HEK293 (cell line): ENCODE results near the gene AIFM3.
A peak's percentile ranks its signal among the peaks of the same experiment; 100 is the strongest.

Experiments
- CTCF ChIA-PET: fragments of 350-600 bp; formaldehyde crosslinking; extraction: SDS; loops from one replicate; lab custom pipeline; 2021; ENCODE audit warnings: antibody characterized with exemption; lab: Yijun Ruan, JAX
- POLR2A ChIA-PET: fragments of 300-600 bp; formaldehyde crosslinking; extraction: SDS; loops from one replicate; lab custom pipeline; 2020; ENCODE audit warnings: antibody characterized with exemption, inconsistent platforms; lab: Yijun Ruan, JAX
- H3K27ac ChIP-seq: fragments of 200-500 bp; sonication (Bioruptor generic); 2 replicates; pipeline ENCODE4 v1.5.1; 2014; ENCODE audit warnings: low read depth, low read length, control low read depth, inconsistent platforms; ENCODE audit errors: extremely low read depth
- H3K36me3 ChIP-seq, 2 experiments: fragments of 200-500 bp in 1 of 2; sonication (Bioruptor generic) in 1 of 2; 1 replicate in 1 of 2; 2 replicates in 1 of 2; pipeline ENCODE4 v1.5.1; 2014 to 2017; ENCODE audit warnings: inconsistent platforms in 2 of 2, low read length in 2 of 2; ENCODE audit not compliant: control insufficient read depth in 2 of 2, insufficient read depth in 1 of 2
- H3K4me1 ChIP-seq: fragments of 200-500 bp; sonication (Bioruptor generic); 2 replicates; pipeline ENCODE4 v1.5.1; 2014; ENCODE audit warnings: mild to moderate bottlenecking, low read length, inconsistent platforms; ENCODE audit not compliant: control insufficient read depth, insufficient read depth
- H3K4me3 ChIP-seq: 2 replicates; pipeline ENCODE4 v1.5.1; 2011; ENCODE audit warnings: low read depth, mild to moderate bottlenecking, control low read depth, low read length, moderate library complexity
- H3K9me3 ChIP-seq: fragments of 200-500 bp; sonication (Bioruptor generic); 2 replicates; pipeline ENCODE4 v1.5.1; 2014; ENCODE audit warnings: low read depth, low read length, inconsistent platforms; ENCODE audit not compliant: control insufficient read depth, insufficient read depth
- HOXC10 ChIP-seq: sonication (generic); formaldehyde crosslinking; IDR thresholded peaks from 2 replicates; pipeline ENCODE4 v1.8.1; 2023; ENCODE audit warnings: mild to moderate bottlenecking, missing genetic modification reagents
- KLF1 ChIP-seq: fragments of 450-650 bp; formaldehyde crosslinking; IDR thresholded peaks from 2 replicates; pipeline ENCODE4 v1.5.1; 2016; ENCODE audit warnings: missing biosample characterization, missing genetic modification characterization
- KLF10 ChIP-seq: fragments of 450-650 bp; IDR thresholded peaks from 2 replicates; pipeline ENCODE4 v1.5.1; 2018; ENCODE audit warnings: missing biosample characterization, mild to moderate bottlenecking, missing genetic modification characterization
- MYNN ChIP-seq: fragments of 450-650 bp; formaldehyde crosslinking; IDR thresholded peaks from 2 replicates; pipeline ENCODE4 v1.5.1; 2016; ENCODE audit warnings: missing biosample characterization, missing genetic modification characterization, borderline replicate concordance
- SETDB1 ChIP-seq: IDR thresholded peaks from one replicate; pipeline ENCODE4 v1.6.1; 2017; ENCODE audit warnings: mild to moderate bottlenecking, low read length, moderate library complexity, mixed read lengths; ENCODE audit not compliant: insufficient read length
- SP7 ChIP-seq: fragments of 450-650 bp; formaldehyde crosslinking; IDR thresholded peaks from 2 replicates; pipeline ENCODE4 v1.5.1; 2016; ENCODE audit warnings: missing biosample characterization, missing genetic modification characterization
- WT1 ChIP-seq: fragments of 450-650 bp; formaldehyde crosslinking; IDR thresholded peaks from 2 replicates; pipeline ENCODE4 v1.5.1; 2016; ENCODE audit warnings: missing biosample characterization, missing genetic modification characterization
- ZNF10 ChIP-seq: fragments of 450-650 bp; formaldehyde crosslinking; IDR thresholded peaks from 2 replicates; pipeline ENCODE4 v1.5.1; 2017; ENCODE audit warnings: missing biosample characterization, missing genetic modification characterization
- ZNF211 ChIP-seq: fragments of 450-650 bp; formaldehyde crosslinking; IDR thresholded peaks from 2 replicates; pipeline ENCODE4 v1.5.1; 2016; ENCODE audit warnings: low read depth, missing biosample characterization, missing genetic modification characterization
- ZNF23 ChIP-seq: fragments of 450-650 bp; formaldehyde crosslinking; IDR thresholded peaks from 2 replicates; pipeline ENCODE4 v1.5.1; 2016; ENCODE audit warnings: missing biosample characterization, missing genetic modification characterization, borderline replicate concordance
- ZNF335 ChIP-seq: fragments of 450-650 bp; formaldehyde crosslinking; conservative IDR thresholded peaks from 2 replicates; pipeline ENCODE4 v1.5.1; 2016; ENCODE audit warnings: missing biosample characterization, missing genetic modification characterization
- ZNF394 ChIP-seq: fragments of 450-650 bp; formaldehyde crosslinking; IDR thresholded peaks from 2 replicates; pipeline ENCODE4 v1.5.1; 2016; ENCODE audit warnings: missing biosample characterization, missing genetic modification characterization, mild to moderate bottlenecking, moderate library complexity, borderline replicate concordance
- ZNF555 ChIP-seq: fragments of 450-650 bp; formaldehyde crosslinking; conservative IDR thresholded peaks from 2 replicates; pipeline ENCODE4 v1.5.1; 2017; ENCODE audit warnings: missing biosample characterization, mild to moderate bottlenecking, missing genetic modification characterization, inconsistent platforms
- ZNF621 ChIP-seq: fragments of 450-650 bp; formaldehyde crosslinking; IDR thresholded peaks from 2 replicates; pipeline ENCODE4 v1.5.1; 2017; ENCODE audit warnings: missing biosample characterization, missing genetic modification characterization
- ZNF654 ChIP-seq: fragments of 450-650 bp; formaldehyde crosslinking; IDR thresholded peaks from 2 replicates; pipeline ENCODE4 v1.5.1; 2016; ENCODE audit warnings: low read depth, missing biosample characterization, missing genetic modification characterization
- ZNF677 ChIP-seq: fragments of 450-650 bp; IDR thresholded peaks from 2 replicates; pipeline ENCODE4 v1.5.0; 2018; ENCODE audit warnings: missing biosample characterization, mild to moderate bottlenecking, missing genetic modification characterization, moderate library complexity
- TF ChIP-seq, protein P1 (sequence below): fragments of 450-650 bp; formaldehyde crosslinking; optimal IDR thresholded peaks from 2 replicates; pipeline ENCODE3; 2016; ENCODE audit warnings: missing biosample characterization, mild to moderate bottlenecking, missing genetic modification characterization
- TF ChIP-seq, protein P2 (sequence below): fragments of 450-650 bp; formaldehyde crosslinking; IDR thresholded peaks from 2 replicates; pipeline ENCODE4 v1.5.1; 2017; ENCODE audit warnings: missing biosample characterization, missing genetic modification characterization

The AIFM3 gene

DNA sequence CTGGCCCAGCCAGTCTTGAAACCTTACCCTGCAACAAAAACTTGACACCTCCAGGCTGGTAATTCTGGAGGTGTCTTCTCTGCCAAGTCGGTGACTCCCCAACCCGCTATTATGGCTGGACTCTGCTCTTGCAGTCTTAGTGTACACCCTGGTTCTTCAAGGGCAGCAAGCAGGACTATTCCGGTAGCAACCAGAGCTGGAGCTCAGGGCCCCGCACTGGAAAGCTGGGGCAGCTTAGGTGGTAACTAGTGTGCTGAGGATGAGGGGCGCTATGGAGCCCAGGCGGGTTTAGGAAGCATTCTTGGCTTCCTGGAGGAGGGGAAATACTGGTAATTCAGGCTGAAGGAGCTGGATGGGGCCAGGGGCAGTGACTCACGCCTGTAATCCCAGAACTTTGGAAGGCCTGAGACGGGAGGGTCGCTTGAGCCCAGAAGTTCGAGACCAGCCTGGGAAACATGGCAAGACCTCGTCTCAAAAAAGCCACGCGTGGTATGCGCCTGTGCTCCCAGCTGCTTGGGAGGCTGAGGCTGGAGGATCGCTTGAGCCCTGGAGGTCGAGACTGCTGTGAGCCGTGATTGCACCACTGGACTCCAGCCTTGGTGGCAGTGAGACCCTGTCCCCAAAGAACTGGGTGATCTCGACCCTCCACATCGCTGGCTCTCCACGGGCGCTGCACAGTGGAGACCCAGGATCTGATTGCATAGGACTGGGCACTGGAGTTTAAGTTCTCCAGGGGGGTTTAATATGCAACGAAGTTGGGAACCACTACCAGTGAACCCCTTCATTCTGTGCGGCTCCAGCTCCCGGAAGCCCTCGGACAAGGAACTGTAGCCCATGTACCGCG lies 10.6 kb upstream of the AIFM3 start (continued):
- TF ChIP-seq ZNF394, result peak; percentile 32; the same call in 1 of the 2 replicates

DNA sequence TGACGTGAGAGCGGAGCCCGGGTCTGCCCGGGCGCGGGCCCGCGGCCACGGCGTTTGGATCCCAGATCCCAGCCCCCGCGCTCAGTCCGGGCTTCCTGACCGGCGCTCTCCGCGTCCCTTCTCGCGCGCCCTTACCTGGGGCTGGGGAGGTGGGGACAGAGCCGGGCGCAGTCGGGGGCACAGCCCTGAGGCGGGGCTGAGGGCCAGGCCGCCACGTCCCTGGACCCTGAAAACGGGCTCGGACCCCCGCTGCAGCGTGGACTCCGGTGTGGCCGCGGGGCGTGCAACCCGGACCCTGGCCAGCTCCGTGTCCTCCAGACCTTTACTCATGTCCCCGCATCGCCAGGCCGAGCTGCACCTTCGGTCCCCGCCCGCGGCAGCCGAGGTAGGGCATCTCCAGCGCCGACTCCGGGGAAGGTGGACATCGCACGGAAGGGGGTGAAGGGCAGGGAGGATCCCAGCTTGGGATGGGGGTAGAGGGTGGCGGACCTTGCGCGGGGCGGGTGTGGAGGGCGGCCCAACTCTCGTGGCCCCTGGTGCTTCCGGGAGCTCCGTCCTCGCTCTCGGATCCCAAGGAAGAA lies 9.9 kb upstream of the AIFM3 start:
- Histone ChIP-seq H3K4me1 (no peaks in the 10 kb centered on the region), H3K9me3 (no peaks in the 10 kb centered on the region), H3K4me3 (peak overlapping the region; percentile 50), H3K27ac (no peak overlapping the region), H3K36me3 (peaks cover 0 to 23% of the 10 kb centered on the region in 2 experiments; a peak in 2 of 3 replicates)
- TF ChIP-seq ZNF621 (tag by site-specific recombination), result no peak
- no peak for TF ChIP-seq ZNF677
- no peak for TF ChIP-seq MYNN (tag by site-specific recombination)
- no peak for TF ChIP-seq KLF1
- no peak for TF ChIP-seq ZNF555
- no peak for TF ChIP-seq ZNF23 (tag by site-specific recombination)
- TF ChIP-seq, protein P1, sequence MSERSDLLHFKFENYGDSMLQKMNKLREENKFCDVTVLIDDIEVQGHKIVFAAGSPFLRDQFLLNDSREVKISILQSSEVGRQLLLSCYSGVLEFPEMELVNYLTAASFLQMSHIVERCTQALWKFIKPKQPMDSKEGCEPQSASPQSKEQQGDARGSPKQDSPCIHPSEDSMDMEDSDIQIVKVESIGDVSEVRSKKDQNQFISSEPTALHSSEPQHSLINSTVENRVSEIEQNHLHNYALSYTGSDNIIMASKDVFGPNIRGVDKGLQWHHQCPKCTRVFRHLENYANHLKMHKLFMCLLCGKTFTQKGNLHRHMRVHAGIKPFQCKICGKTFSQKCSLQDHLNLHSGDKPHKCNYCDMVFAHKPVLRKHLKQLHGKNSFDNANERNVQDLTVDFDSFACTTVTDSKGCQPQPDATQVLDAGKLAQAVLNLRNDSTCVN (tag by site-specific recombination), result peak; percentile 62
- POLR2A ChIA-PET, result interaction anchor here (0.5 to 3.3 kb wide), 5 partner anchors 19 to 199 kb away, joined by 3 to 7 read pairs (median 4); partner anchors contain the start of genes LZTR1 and THAP7
- CTCF ChIA-PET, result interaction anchor here (0.6 to 3.5 kb wide), 7 partner anchors 8 to 145 kb away, joined by 3 to 22 read pairs (median 5); no protein-coding TSS in a partner anchor

DNA sequence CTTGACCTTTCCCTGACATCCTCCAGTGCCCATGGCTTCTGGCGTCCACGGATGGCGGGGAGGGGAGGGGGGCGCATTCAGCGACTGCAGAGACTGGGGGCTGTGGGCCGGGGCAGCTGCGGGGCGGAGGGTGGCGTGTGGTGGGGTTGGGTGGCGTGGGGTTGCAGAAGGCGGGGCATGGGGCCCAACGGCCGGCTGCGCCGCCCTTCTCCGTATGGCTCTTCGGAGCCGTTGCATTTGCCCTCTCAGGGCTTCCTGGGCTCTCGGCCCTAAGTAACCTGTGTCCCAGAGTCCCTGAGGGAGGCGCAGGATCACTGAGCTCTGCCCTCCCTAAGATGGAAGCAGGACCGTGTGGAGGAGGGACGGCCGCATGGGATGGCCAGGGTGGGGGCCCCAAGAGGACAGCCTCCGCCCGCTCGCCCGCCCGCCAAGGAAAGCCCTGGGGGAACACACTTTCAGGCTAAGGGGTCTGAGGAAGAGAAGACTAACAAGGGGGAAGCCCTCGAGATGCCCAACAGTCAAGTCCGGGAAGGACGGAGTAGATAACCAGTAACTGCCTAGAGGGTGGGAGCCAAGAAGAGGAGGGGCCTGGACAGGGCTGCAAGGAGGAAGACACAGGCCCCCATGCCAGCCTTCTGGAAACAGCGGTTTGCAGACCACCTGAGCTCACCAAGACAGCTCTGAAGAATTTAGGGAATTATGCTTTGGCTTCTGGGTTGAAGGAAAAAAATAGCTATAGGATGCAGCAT lies 9.2 kb upstream of the AIFM3 start:
- Histone ChIP-seq H3K9me3 (no peaks in the 10 kb centered on the region), H3K36me3 (peaks cover 0 to 16% of the 10 kb centered on the region in 2 experiments; a peak in 2 of 3 replicates), H3K4me3 (peak overlapping the region; percentile 50), H3K27ac (no peak overlapping the region), H3K4me1 (no peaks in the 10 kb centered on the region)
- ChIA-PET POLR2A (interaction anchor here (0.6 to 1.5 kb wide), 3 partner anchors 20 to 29 kb away, joined by 3 to 7 read pairs (median 4); partner anchors contain the start of gene LZTR1), CTCF (interaction anchor here (0.5 to 3.5 kb wide), 7 partner anchors 10 to 666 kb away, joined by 3 to 22 read pairs (median 5); partner anchors contain the start of gene AIFM3)
- TF ChIP-seq ZNF654 (no peak), KLF10 (no peak), SP7 (tag by site-specific recombination) (no peak), SETDB1 (no peak), ZNF335 (no peak), ZNF10 (tag by site-specific recombination) (no peak), ZNF211 (no peak), WT1 (tag by site-specific recombination) (no peak), HOXC10 (no peak)
- TF ChIP-seq, protein P2, sequence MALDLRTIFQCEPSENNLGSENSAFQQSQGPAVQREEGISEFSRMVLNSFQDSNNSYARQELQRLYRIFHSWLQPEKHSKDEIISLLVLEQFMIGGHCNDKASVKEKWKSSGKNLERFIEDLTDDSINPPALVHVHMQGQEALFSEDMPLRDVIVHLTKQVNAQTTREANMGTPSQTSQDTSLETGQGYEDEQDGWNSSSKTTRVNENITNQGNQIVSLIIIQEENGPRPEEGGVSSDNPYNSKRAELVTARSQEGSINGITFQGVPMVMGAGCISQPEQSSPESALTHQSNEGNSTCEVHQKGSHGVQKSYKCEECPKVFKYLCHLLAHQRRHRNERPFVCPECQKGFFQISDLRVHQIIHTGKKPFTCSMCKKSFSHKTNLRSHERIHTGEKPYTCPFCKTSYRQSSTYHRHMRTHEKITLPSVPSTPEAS (tag by site-specific recombination), result no peak
